GM12873 (cell line): ENCODE data around the gene SH3PXD2B.

ENCODE experiments used
- TF ChIP-seq, protein P1 (sequence below): IDR thresholded peaks from 2 replicates; pipeline ENCODE4 v1.5.1; 2012; ENCODE audit warnings: low read depth, mild to moderate bottlenecking, moderate library complexity, low read length, control low read depth; ENCODE audit not compliant: insufficient read depth; ENCODE audit errors: missing control alignments

SH3PXD2B gene

GRCh38 chr5:172403189-172403796, 51.0 kb downstream of the SH3PXD2B start:
- TF ChIP-seq, protein P1, sequence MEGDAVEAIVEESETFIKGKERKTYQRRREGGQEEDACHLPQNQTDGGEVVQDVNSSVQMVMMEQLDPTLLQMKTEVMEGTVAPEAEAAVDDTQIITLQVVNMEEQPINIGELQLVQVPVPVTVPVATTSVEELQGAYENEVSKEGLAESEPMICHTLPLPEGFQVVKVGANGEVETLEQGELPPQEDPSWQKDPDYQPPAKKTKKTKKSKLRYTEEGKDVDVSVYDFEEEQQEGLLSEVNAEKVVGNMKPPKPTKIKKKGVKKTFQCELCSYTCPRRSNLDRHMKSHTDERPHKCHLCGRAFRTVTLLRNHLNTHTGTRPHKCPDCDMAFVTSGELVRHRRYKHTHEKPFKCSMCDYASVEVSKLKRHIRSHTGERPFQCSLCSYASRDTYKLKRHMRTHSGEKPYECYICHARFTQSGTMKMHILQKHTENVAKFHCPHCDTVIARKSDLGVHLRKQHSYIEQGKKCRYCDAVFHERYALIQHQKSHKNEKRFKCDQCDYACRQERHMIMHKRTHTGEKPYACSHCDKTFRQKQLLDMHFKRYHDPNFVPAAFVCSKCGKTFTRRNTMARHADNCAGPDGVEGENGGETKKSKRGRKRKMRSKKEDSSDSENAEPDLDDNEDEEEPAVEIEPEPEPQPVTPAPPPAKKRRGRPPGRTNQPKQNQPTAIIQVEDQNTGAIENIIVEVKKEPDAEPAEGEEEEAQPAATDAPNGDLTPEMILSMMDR: no peak

DNA sequence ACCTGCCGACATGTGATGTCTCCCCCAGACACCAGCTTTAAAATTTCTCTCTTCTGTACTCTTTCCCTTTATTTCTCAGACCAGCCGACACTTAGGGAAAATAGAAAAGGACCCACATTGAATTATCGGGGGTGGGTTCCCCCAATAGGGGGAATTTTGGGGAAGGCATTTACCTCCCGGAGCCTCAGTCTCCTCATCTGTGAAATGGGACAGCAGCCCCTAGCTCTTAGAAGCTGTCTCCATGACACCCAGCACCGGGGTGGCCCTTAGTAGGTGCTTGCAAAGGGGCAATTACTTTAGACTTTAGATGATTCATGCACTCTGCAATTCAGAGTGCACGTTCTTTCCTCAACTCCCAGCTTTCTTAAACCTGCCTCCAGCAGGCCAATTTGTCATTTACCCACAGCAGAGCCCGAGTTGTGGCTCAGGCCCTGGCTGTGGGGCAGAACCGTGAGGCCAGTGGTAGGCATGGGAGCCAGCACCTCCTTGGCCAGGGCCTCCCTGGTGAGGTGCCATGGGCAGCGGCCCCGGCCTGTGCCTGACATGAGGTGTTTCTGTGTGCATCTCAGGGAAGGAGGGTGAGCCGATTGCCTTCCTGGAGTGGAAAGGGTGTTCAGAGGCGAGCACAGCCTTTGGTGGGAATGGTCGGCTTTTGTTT, 51.7 kb downstream of the SH3PXD2B start:
- TF ChIP-seq, protein P1: no peak

DNA sequence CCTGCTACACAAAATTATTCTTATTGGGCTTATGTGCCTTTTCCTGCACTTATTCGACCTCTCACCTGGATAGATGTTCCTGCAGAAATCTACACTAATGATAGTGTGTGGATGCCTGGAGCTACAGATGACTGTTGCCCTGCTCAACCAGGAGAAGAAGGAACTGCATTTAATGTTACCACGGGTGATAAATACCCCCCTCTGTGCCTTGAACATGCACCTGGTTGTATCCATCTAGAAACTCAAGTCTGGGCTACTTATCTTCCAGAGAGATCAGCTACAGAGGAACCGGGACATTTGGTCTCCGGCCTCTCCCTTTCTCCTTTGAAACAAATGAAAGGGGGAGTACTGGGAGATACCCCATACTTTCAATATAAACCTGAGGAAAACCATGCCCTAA, 54.5 kb downstream of the SH3PXD2B start:
- TF ChIP-seq, protein P1: no peak

- TF ChIP-seq, protein P1: no peak
These were observed 55.0 kb downstream of the SH3PXD2B start for GRCh38 chr5:172399336-172399735.

DNA sequence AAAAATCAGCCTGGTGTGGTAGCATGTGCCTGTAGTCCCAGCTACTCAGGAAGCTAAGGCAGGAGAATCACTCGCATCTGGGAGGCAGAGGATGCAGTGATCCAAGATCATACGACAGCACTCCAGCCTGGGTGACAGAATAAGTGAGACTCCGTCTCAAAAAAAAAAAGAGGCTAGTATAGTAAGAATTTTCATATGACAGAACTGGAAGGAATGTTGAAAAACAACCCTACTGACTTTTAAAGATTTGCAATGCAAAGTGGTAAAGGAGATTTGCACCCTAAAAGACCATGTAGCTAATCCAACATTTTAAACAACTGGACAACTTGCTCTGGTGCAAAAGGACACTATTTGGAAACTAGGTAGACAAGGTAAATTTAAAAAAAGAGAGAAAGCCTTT, 58.1 kb downstream of the SH3PXD2B start:
- TF ChIP-seq, protein P1: no peak

GRCh38 chr5:172395483-172395882, 58.8 kb downstream of the SH3PXD2B start:
- TF ChIP-seq, protein P1: no peak

DNA sequence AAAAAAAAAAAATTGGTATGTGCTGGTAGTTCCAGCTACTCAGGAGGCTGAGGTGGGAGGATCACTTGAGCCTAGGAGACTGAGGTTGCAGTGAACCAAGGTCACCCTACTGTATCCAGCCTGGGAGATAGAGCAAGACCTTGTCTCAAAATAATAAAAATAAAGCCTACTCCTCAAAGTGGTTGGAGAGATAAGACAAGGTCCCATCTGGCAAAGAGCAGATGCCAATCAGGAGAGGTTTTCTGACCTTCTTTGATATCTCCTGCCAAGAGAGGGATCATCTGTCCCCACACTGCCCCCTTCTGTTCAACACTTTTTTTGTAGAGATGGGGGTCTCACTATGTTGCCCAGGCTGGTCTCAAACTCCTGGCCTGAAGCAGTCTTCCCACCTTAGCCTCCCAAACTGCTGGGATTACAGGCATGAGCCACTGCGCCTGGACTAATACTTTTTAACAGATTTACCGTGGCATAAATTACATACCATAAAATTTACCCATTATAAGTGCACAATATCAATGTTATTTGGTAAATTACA, 64.7 kb downstream of the SH3PXD2B start:
- TF ChIP-seq, protein P1: peak; percentile 22
